Mesothelial cell of epicardium (in vitro differentiated cells): Measurements from ENCODE around the gene CHCHD3. TPM values are rescaled to one million over a fixed set of nuclear protein-coding genes. Genes with fewer than 3 reads are reported as not detected.

Experiments used
- DNase-seq, 2 experiments: peaks; one replicate each; pipeline ENCODE4 v3.0.0; 2021; ENCODE audit warnings: low spot score in 2 of 2; ENCODE audit not compliant: unreplicated experiment in 2 of 2
- H3K27ac Mint-ChIP-seq: 2 replicates; pipeline ENCODE4 v1.8.0; 2021; ENCODE audit warnings: mixed read lengths
- H3K27me3 Mint-ChIP-seq: 2 replicates; pipeline ENCODE4 v1.8.0; 2021; ENCODE audit warnings: low read depth, mixed read lengths
- H3K36me3 Mint-ChIP-seq: 2 replicates; pipeline ENCODE4 v1.8.0; 2021; ENCODE audit warnings: mixed read lengths
- H3K4me1 Mint-ChIP-seq: 2 replicates; pipeline ENCODE4 v1.8.0; 2021; ENCODE audit warnings: mixed read lengths
- H3K4me3 Mint-ChIP-seq: 2 replicates; pipeline ENCODE4 v1.8.0; 2021; ENCODE audit warnings: mild to moderate bottlenecking, moderate library complexity, mixed read lengths
- H3K9me3 Mint-ChIP-seq: 2 replicates; pipeline ENCODE4 v1.8.0; 2021; ENCODE audit warnings: mixed read lengths
- total RNA-seq: library from RNA; stranded (reverse); gene quantifications from 3 replicates; pipeline ENCODE4 v1.2.1, GENCODE V29; 2021
- TF ChIP-seq, protein P1 (sequence below): fragments of 200-600 bp; sonication (generic); IDR thresholded peaks from one replicate; pipeline ENCODE4 v1.5.0; 2021; ENCODE audit warnings: antibody characterized with exemption; ENCODE audit not compliant: unreplicated experiment

The CHCHD3 gene
- total RNA-seq, 1 donor from 2014 or later: 54.3 TPM

DNA sequence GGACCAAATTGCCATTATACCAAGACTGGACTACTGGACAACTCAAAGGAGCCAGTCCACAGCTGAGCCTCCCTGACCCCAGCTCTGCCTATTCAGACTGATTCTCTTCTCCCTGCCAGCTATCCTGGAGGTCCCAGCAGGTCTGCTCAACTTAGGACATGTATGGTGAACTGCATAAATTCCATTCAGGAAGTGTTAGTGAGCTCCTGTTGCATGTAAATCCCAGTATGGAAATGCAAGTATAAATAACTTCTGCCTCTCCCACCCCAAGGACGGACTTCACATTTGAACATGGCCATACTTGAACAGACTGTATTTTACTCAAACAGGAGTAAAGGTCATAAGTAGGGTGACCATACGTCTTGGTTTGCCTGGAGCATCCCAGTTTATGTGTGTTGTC, 128.4 kb downstream of the CHCHD3 start:
- Mint-ChIP-seq H3K27ac (no peak overlapping the region), H3K4me3 (no peak overlapping the region), H3K4me1 (peaks cover 5% of the 10 kb centered on the region), H3K36me3 (peaks cover 6% of the 10 kb centered on the region), H3K9me3 (no peaks in the 10 kb centered on the region), H3K27me3 (no peaks in the 10 kb centered on the region)
- TF ChIP-seq, protein P1, sequence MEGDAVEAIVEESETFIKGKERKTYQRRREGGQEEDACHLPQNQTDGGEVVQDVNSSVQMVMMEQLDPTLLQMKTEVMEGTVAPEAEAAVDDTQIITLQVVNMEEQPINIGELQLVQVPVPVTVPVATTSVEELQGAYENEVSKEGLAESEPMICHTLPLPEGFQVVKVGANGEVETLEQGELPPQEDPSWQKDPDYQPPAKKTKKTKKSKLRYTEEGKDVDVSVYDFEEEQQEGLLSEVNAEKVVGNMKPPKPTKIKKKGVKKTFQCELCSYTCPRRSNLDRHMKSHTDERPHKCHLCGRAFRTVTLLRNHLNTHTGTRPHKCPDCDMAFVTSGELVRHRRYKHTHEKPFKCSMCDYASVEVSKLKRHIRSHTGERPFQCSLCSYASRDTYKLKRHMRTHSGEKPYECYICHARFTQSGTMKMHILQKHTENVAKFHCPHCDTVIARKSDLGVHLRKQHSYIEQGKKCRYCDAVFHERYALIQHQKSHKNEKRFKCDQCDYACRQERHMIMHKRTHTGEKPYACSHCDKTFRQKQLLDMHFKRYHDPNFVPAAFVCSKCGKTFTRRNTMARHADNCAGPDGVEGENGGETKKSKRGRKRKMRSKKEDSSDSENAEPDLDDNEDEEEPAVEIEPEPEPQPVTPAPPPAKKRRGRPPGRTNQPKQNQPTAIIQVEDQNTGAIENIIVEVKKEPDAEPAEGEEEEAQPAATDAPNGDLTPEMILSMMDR: no peak
- no peak for DNase-seq

DNA sequence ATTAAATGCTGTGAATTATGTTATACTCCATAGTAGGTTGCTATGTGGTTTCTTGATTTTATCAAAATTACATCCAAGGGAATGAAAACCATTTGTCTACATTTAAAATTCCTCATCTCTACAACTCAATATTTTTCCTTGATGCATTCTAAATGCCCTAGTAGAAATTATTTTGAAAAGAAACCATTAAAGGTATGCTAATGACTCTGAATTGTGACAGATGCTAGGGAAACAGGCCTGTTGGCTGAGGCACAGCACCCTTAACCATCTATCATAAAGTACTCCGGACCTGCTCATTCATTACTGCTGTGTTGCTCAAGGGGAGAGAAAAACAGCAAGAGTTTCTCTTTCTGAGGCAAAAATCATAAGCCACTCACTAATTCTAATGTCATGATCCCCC, 131.2 kb downstream of the CHCHD3 start:
- peaks cover 6% of the 10 kb centered on the region for H3K36me3 Mint-ChIP-seq
- DNase-seq: no peak
- H3K9me3 Mint-ChIP-seq: no peaks in the 10 kb centered on the region
- peaks cover 5% of the 10 kb centered on the region for H3K4me1 Mint-ChIP-seq
- TF ChIP-seq, protein P1: no peak
- H3K4me3 Mint-ChIP-seq: no peak overlapping the region
- H3K27ac Mint-ChIP-seq: no peak overlapping the region
- no peaks in the 10 kb centered on the region for H3K27me3 Mint-ChIP-seq

DNA sequence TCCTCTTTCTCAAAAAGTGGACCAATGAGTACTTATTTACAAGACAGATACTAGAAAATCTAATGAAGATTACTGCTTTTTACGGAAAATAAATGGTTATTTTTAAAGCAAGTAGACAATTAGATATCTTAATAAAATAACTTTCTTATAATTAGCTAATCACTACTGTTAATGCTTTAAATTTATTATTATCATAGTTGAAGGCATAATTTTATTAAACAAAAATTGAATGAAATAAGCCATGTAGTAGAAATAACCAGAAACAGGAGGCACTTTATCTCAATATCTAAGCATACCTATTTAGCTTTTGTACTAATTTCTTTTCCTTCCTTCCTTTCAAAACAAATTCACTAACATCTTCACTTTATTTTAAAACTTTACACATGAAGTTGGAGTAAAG, 134.9 kb downstream of the CHCHD3 start:
- Mint-ChIP-seq H3K27ac (no peak overlapping the region), H3K36me3 (peaks cover 2% of the 10 kb centered on the region), H3K9me3 (no peaks in the 10 kb centered on the region), H3K27me3 (no peaks in the 10 kb centered on the region), H3K4me1 (peaks cover 5% of the 10 kb centered on the region), H3K4me3 (no peak overlapping the region)
- no peak for DNase-seq
- TF ChIP-seq, protein P1: no peak

DNA sequence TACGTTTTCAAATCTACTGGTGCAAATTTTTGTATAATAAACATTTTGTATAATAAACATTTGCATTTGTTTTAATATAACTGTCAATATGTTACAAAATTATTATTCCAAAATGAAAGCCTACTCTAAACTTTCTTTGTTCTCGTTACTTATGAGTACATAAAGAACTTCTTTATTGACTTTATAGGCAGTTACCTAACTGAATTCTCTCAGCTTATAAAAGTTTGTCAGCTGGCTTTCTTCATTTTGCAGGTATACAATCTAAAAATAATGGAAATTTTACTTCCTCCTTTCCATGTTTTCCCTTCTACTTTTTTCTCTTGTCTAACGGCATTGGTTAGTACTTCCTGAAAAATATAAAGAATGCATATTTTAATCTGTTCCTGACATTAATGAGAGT, 137.1 kb downstream of the CHCHD3 start:
- Mint-ChIP-seq H3K4me1 (no peaks in the 10 kb centered on the region), H3K27ac (no peak overlapping the region), H3K36me3 (peaks cover 2% of the 10 kb centered on the region), H3K9me3 (no peaks in the 10 kb centered on the region), H3K27me3 (no peaks in the 10 kb centered on the region), H3K4me3 (no peak overlapping the region)
- no peak for DNase-seq
- TF ChIP-seq, protein P1: no peak

DNA sequence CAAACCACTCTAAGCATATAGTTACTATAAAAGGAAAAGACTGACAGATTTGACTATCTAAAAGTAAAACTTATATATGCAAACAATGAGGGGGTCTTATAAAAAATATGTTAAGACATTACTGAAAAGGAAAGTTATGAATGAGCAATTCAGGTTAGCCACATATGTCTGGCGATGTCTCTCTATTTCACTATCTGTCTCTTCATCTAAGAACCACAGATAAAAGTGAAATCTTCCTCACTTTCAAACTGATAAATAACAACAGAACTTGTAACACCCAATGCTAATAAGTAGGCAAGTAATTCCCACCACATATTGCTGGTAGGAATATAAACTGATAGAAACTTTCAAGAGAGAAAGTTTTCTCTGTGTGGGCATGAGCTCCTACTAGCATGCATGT, 138.2 kb downstream of the CHCHD3 start:
- DNase-seq: no peak
- Mint-ChIP-seq H3K27me3 (no peaks in the 10 kb centered on the region), H3K4me1 (no peaks in the 10 kb centered on the region), H3K4me3 (no peak overlapping the region), H3K27ac (no peak overlapping the region), H3K36me3 (peaks cover 2% of the 10 kb centered on the region), H3K9me3 (no peaks in the 10 kb centered on the region)
- TF ChIP-seq, protein P1: no peak

DNA sequence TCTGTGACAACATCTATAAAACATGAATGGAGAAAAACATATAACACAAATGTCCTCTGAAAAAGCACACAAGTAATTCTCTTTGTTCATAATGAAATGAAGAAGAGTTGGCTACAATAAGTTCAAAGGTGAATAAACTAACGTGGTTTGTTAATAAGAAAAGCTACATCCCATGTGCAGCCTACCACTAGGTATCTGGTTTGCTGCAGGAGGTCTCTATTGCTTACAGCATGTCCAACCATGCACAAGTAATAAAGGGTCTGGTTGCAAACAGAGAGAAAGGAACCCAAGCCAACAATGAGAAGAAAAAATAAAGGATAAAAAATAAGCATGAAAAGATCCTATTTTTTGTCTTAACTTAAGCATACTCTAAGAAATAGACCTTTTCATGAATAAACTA, 139.2 kb downstream of the CHCHD3 start:
- Mint-ChIP-seq H3K27me3 (no peaks in the 10 kb centered on the region), H3K27ac (no peak overlapping the region), H3K4me3 (no peak overlapping the region), H3K36me3 (peaks cover 2% of the 10 kb centered on the region), H3K9me3 (no peaks in the 10 kb centered on the region), H3K4me1 (no peaks in the 10 kb centered on the region)
- TF ChIP-seq, protein P1: no peak
- DNase-seq: no peak
